HG03558 (cell line): ENCODE results near the gene ZNF346.

Experiments used
- ATAC-seq: cut with Tn5 transposase; IDR thresholded peaks from one replicate; pipeline ENCODE4 v1.9.1; 2021; ENCODE audit warnings: moderate number of reproducible peaks; ENCODE audit not compliant: unreplicated experiment; ENCODE audit errors: extremely low read depth

Gene ZNF346

DNA sequence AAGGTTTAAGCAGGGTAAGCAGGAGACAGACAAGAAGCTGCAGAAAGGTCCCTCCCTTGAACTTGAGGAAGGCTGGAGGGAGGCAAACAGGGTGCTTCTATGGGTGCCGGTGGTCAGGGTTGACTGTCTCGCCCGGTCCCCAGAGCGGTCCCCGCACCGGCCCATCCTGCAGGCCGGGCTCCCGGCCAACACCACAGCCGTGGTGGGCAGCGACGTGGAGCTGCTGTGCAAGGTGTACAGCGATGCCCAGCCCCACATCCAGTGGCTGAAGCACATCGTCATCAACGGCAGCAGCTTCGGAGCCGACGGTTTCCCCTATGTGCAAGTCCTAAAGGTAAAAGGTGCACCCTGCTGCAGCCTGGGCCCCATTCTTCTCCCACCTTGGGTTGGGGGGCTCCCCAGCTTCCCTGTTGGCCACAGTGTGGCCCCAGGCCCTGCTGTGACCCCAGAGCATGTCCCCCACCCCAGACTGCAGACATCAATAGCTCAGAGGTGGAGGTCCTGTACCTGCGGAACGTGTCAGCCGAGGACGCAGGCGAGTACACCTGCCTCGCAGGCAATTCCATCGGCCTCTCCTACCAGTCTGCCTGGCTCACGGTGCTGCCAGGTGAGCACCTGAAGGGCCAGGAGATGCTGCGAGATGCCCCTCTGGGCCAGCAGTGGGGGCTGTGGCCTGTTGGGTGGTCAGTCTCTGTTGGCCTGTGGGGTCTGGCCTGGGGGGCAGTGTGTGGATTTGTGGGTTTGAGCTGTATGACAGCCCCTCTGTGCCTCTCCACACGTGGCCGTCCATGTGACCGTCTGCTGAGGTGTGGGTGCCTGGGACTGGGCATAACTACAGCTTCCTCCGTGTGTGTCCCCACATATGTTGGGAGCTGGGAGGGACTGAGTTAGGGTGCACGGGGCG, 69.9 kb downstream of the ZNF346 start:
- ATAC-seq: no peak

DNA sequence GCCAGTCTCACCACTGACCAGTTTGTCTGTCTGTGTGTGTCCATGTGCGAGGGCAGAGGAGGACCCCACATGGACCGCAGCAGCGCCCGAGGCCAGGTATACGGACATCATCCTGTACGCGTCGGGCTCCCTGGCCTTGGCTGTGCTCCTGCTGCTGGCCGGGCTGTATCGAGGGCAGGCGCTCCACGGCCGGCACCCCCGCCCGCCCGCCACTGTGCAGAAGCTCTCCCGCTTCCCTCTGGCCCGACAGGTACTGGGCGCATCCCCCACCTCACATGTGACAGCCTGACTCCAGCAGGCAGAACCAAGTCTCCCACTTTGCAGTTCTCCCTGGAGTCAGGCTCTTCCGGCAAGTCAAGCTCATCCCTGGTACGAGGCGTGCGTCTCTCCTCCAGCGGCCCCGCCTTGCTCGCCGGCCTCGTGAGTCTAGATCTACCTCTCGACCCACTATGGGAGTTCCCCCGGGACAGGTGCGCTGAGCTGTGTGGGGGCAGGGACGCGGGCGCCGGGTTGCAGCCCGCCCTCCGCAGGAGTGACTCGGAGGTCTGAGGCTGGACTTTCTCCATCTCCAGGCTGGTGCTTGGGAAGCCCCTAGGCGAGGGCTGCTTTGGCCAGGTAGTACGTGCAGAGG, 70.7 kb downstream of the ZNF346 start:
- ATAC-seq: no peak

DNA sequence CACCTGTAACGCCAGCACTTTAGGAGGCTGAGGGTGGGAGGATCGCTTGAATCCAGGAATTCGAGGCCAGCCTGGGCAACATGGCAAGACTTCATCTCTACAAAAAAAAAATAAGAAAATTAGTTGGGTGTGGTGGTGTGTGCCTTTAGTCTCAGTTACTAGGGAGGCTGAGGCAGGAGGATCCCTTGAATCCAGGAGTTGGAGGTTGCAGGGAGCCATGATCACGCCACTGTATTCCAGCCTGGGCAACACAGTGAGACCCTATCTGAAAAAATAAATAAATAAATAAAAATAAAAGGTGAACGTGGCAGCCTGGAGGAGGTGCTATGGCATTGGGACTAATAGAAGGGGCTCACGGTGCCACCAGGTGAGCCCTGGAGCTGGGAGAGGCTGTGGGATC, 71.3 kb downstream of the ZNF346 start:
- ATAC-seq: no peak

GRCh38 chr5:177094224-177095087, 72.0 kb downstream of the ZNF346 start:
- no peak for ATAC-seq

GRCh38 chr5:177095088-177095669, 72.7 kb downstream of the ZNF346 start:
- no peak for ATAC-seq

DNA sequence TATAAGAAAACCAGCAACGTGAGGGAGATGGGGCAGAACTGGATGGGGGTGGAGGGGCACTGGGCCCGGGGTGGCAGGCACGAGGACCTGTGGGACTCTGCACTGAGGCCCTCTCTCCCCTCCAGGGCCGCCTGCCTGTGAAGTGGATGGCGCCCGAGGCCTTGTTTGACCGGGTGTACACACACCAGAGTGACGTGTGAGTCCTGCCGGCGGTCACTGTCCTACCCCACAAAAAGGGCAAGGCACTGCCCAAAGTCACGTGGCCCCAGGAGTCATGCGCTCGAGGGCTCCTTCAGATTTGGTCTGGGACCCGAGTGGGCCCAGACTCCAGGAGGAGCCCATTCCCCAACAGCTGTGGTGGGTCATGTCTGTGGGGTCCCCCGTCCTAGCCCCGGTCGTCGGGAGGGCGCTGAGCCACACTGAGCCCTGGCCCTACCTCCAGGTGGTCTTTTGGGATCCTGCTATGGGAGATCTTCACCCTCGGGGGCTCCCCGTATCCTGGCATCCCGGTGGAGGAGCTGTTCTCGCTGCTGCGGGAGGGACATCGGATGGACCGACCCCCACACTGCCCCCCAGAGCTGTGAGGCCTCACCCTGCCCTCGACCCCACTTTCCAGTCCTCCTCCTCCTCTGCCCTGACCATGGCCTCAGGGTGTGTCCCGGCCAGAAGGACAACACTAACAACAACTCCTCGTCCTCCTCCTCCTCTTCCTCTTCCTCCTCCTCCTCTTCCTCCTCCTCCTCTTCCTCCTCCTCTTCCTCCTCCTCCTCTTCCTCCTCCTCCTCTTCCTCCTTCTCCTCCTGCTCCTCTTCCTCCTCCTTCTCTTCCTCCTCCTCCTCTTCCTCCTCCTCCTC, 73.9 kb downstream of the ZNF346 start:
- ATAC-seq: no peak

DNA sequence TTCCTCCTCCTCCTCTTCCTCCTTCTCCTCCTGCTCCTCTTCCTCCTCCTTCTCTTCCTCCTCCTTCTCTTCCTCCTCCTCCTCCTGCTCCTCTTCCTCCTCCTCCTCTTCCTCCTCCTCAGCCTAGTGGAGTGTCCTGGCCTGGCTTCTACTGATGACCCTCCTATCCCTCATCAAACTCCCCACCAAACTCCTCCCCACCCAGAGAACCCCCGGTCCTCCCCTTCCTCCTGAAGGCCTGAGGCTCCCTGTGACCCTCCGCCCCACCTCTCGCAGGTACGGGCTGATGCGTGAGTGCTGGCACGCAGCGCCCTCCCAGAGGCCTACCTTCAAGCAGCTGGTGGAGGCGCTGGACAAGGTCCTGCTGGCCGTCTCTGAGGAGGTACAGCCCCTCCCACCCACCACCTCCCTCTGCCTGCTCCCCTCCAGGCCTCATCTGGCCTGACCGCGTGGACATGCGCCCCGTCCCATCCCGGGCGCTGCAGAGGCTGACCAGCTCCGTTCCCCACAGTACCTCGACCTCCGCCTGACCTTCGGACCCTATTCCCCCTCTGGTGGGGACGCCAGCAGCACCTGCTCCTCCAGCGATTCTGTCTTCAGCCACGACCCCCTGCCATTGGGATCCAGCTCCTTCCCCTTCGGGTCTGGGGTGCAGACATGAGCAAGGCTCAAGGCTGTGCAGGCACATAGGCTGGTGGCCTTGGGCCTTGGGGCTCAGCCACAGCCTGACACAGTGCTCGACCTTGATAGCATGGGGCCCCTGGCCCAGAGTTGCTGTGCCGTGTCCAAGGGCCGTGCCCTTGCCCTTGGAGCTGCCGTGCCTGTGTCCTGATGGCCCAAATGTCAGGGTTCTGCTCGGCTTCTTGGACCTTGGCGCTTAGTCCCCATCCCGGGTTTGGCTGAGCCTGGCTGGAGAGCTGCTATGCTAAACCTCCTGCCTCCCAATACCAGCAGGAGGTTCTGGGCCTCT, 74.8 kb downstream of the ZNF346 start:
- ATAC-seq: no peak

DNA sequence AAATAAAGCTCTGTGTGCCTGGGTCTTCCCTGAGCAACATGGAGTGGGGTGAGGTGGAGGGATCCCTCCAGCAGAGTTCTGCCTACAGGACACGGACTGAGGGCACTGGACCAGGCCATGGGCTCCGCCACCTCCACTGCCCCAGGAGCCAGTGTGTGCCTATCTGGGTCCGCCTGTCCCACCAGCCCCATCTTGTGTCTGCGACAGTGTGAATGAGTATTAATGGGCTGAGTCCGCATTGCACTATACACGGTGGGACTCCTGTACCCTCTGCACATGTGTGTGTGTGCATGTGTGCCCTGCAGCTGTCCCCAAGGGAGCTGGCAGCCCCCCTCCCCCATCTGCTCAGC, 75.6 kb downstream of the ZNF346 start:
- no peak for ATAC-seq

DNA sequence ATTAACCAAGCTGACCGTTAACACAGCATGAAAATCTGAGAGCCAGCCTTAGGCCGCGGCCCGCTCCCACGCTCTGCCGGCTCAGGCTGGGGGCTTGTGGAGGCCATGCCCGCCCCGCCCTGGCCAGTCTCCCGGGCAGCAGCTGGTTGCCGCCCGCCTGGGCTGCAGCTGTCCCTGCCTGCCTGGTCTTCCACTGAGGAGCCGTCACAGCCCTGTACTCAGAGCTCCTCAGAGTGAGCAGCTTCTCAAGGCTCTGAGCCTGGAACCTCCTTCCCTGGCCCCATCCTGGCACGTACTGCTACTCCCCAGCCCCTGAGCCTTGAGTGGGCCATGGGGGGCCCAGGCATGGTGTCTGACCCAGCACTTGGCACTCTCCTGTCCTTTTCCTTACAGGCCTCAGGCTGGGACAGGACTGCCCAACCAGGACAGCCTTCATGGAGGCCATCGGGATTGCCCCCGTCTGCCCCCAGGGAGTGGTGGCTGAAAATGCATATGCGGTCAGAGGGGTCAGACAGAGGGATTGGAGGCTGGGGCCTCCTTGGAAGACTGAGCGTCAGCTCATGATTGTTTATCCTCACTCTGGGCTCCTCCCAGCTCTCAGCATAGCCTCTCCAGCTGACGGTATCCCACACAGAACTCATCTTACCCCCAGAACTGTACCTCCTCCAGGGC, 76.1 kb downstream of the ZNF346 start:
- no peak for ATAC-seq

- no peak for ATAC-seq
These were observed 77.1 kb downstream of the ZNF346 start for GRCh38 chr5:177099422-177100093.

- ATAC-seq: no peak
These were observed 78.2 kb downstream of the ZNF346 start for GRCh38 chr5:177100714-177101121.

GRCh38 chr5:177103523-177104253, 81.2 kb downstream of the ZNF346 start:
- ATAC-seq: no peak

DNA sequence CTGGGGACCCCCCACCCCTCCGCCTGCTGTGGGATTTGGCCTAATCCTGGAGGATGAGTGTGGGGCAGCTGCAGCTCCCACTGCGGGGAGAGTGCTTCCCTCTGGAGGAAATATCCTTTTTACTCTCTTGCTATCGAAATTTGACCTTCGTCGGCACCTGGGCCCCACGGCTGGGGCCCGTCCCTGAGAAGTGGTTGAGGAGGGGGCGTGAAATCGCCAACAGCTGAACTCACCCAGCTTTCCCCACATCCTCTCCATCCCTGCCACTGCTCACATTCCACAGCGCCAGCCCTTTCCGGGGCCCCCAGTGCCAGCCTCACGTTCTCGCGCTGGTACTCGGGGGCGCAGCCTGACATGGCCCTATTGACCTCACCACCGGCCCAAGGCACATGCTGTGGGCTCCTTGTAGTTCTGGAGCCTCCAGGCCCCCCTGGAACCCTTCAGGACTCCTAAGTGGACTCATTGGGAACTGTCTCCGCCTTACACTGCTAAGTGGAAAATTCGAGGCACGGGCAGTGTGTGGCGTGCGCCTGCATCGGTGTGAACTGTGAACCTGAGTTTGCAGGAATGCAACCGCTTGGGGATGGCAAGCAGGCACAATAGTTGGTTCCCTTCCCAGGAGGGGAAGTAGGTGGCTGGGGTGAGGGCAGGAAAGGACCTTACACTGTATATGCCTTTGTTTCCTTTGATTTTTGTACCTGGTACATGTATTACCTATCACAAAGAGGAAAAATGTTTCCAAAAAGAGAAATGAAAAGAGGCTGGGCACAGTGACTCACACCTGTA, 83.4 kb downstream of the ZNF346 start:
- no peak for ATAC-seq

- no peak for ATAC-seq
These were observed 84.7 kb downstream of the ZNF346 start for GRCh38 chr5:177107159-177107558.

- ATAC-seq: no peak
These were observed 87.3 kb downstream of the ZNF346 start for GRCh38 chr5:177109810-177110209.
